WTC11 (cell line): Measurements from ENCODE around the gene TMEM217.

Experiments
- MAX ChIP-seq: sonication (generic); formaldehyde crosslinking; IDR thresholded peaks from 2 replicates; pipeline ENCODE4 v1.8.0; 2022; ENCODE audit warnings: mild to moderate bottlenecking, missing genetic modification reagents
- TEAD1 ChIP-seq: sonication (generic); formaldehyde crosslinking; IDR thresholded peaks from 2 replicates; pipeline ENCODE4 v1.8.0; 2022; ENCODE audit warnings: mild to moderate bottlenecking, missing genetic modification reagents
- ZNF263 ChIP-seq: sonication (generic); formaldehyde crosslinking; IDR thresholded peaks from 2 replicates; pipeline ENCODE4 v1.8.1; 2022; ENCODE audit warnings: low read depth, mild to moderate bottlenecking, moderate library complexity, missing genetic modification reagents
- ZSCAN18 ChIP-seq: fragments of 250-450 bp; sonication (Bioruptor Pico); IDR thresholded peaks from 2 replicates; pipeline ENCODE4 v2.1.2; 2022; ENCODE audit warnings: mild to moderate bottlenecking, moderate library complexity

GRCh38 chr6:37221585-37222124, 36.3 kb downstream of the TMEM217 start:
- TF ChIP-seq ZSCAN18 (CRISPR knock-in tag), result no peak
- TF ChIP-seq ZNF263 (CRISPR knock-in tag), result no peak
- TF ChIP-seq MAX (CRISPR knock-in tag), result no peak
- no peak for TF ChIP-seq TEAD1 (CRISPR knock-in tag)
